GM18505 (cell line): ENCODE data around the gene LIMD2.

Source experiments
- ATAC-seq: cut with Tn5 transposase; IDR thresholded peaks from one replicate; pipeline ENCODE4 v1.9.1; 2021; ENCODE audit not compliant: unreplicated experiment
- POLR2A ChIP-seq: IDR thresholded peaks from 4 replicates; pipeline ENCODE4 v1.6.1; 2011; ENCODE audit warnings: borderline replicate concordance; ENCODE audit not compliant: insufficient read depth, insufficient read length; ENCODE audit errors: extremely low read depth

Gene LIMD2

GRCh38 chr17:63685041-63685440, 14.9 kb downstream of the LIMD2 start:
- no peak for ATAC-seq
- TF ChIP-seq POLR2A: no peak

GRCh38 chr17:63682981-63683380, 16.9 kb downstream of the LIMD2 start:
- TF ChIP-seq POLR2A: no peak
- ATAC-seq: no peak

- ATAC-seq: no peak
- TF ChIP-seq POLR2A: no peak
These were observed 17.5 kb downstream of the LIMD2 start for GRCh38 chr17:63682441-63682840.

GRCh38 chr17:63681530-63681929, 18.4 kb downstream of the LIMD2 start:
- no peak for TF ChIP-seq POLR2A
- ATAC-seq: no peak

- ATAC-seq: no peak
These were observed 19.2 kb downstream of the LIMD2 start for GRCh38 chr17:63680700-63681099.

GRCh38 chr17:63679214-63679613, 20.7 kb downstream of the LIMD2 start:
- TF ChIP-seq POLR2A: no peak
- ATAC-seq: no peak

More at GRCh38 chr17:63680700-63681099, 19.2 kb downstream of the LIMD2 start:
- TF ChIP-seq POLR2A: no peak

- no peak for ATAC-seq
- TF ChIP-seq POLR2A: no peak
These were observed 23.3 kb downstream of the LIMD2 start for GRCh38 chr17:63676584-63676983.

GRCh38 chr17:63675607-63676546, 24.0 kb downstream of the LIMD2 start:
- no peak for TF ChIP-seq POLR2A
- no peak for ATAC-seq

GRCh38 chr17:63675231-63675606, 24.7 kb downstream of the LIMD2 start:
- TF ChIP-seq POLR2A: no peak
- ATAC-seq: no peak

- no peak for TF ChIP-seq POLR2A
- no peak for ATAC-seq
These were observed 27.1 kb downstream of the LIMD2 start for GRCh38 chr17:63672856-63673255.

- no peak for ATAC-seq
- no peak for TF ChIP-seq POLR2A
These were observed 34.3 kb downstream of the LIMD2 start for GRCh38 chr17:63665527-63666214.

- ATAC-seq: no peak
- no peak for TF ChIP-seq POLR2A
These were observed 40.1 kb downstream of the LIMD2 start for GRCh38 chr17:63659850-63660249.

GRCh38 chr17:63658366-63658765, 41.6 kb downstream of the LIMD2 start:
- ATAC-seq: no peak
- no peak for TF ChIP-seq POLR2A

- no peak for ATAC-seq
- no peak for TF ChIP-seq POLR2A
These were observed 42.1 kb downstream of the LIMD2 start for GRCh38 chr17:63657786-63658185.
